Esophagus muscularis mucosa (tissue), 4 donors: Measurements from ENCODE around the gene NOSTRIN. TPM values are rescaled to one million over a fixed set of nuclear protein-coding genes. Genes with fewer than 3 reads are reported as not detected.

Experiments
- DNase-seq: peaks from one replicate; pipeline ENCODE4 v3.0.0-alpha.2; 2017; ENCODE audit errors: extremely low spot score
- H3K27ac ChIP-seq, 4 donors: fragments of 200-600 bp; sonication (generic); replicated peaks in 1 of 4; 1 replicate in 3 of 4; 2 replicates in 1 of 4; pipeline ENCODE4 v1.5.1; 2016 to 2019; ENCODE audit warnings: mild to moderate bottlenecking in 1 of 4
- H3K27me3 ChIP-seq, 4 donors: fragments of 200-600 bp; sonication (generic); one replicate each; pipeline versions ENCODE4 v1.5.1 to v1.6.0; 2016 to 2019
- H3K36me3 ChIP-seq, 4 donors: fragments of 200-600 bp; sonication (generic); one replicate each; pipeline ENCODE4 v1.5.1; 2016 to 2019
- H3K4me1 ChIP-seq, 4 donors: fragments of 200-600 bp; sonication (generic); one replicate each; pipeline ENCODE4 v1.5.1; 2016 to 2019
- H3K4me3 ChIP-seq, 4 donors: fragments of 200-600 bp; sonication (generic); 1 replicate in 2 of 4; 2 replicates in 2 of 4; pipeline ENCODE4 v1.5.1; 2016 to 2019; ENCODE audit warnings: mild to moderate bottlenecking in 4 of 4, moderate library complexity in 1 of 4
- H3K9me3 ChIP-seq, 4 donors: fragments of 200-600 bp; sonication (generic); 1 replicate in 3 of 4; 2 replicates in 1 of 4; pipeline ENCODE4 v1.5.1; 2016 to 2019
- EP300 ChIP-seq: sonication (generic); formaldehyde crosslinking; IDR thresholded peaks from one replicate; pipeline ENCODE4 v1.6.1; 2017; ENCODE audit warnings: antibody characterized with exemption
- POLR2A ChIP-seq: fragments of 450-650 bp; IDR thresholded peaks from one replicate; pipeline ENCODE4 v1.6.1; 2017; ENCODE audit warnings: antibody characterized with exemption, moderate library complexity, mild to moderate bottlenecking, low read depth
- POLR2AphosphoS5 ChIP-seq, 2 donors: sonication (generic); formaldehyde crosslinking; IDR thresholded peaks; one replicate each; pipeline ENCODE4 v1.6.1; 2017; ENCODE audit warnings: antibody characterized with exemption in 2 of 2
- WGBS: methylation state at CpG from one replicate; pipeline ENCODE4 v1.1.5; 2018; 5-methylcytosine and 5-hydroxymethylcytosine counted together
- intact Hi-C: fragments of 100-400 bp; cut with DNase I; formaldehyde crosslinking; loops from one replicate; pipeline ENCODE4 v1.15.1; 2023
- total RNA-seq, 4 donors: library from RNA; depleted of rRNA; stranded (reverse); fragments of >200 nt; gene quantifications; one replicate each; pipeline versions ENCODE4 v1.1.0 to v1.2.1, GENCODE V29; 2016
- TF ChIP-seq, protein P1 (sequence below), 3 experiments: fragments of 200-600 bp in 2 of 3; fragments of 450-650 bp in 1 of 3; sonication (generic) in 2 of 3; IDR thresholded peaks; one replicate each; pipeline ENCODE4 v1.5.1; 2017 to 2019; ENCODE audit warnings: antibody characterized with exemption in 3 of 3, mild to moderate bottlenecking in 2 of 3, moderate library complexity in 1 of 3

Gene NOSTRIN
- total RNA-seq, 4 donors from 2014 or later = 6.6 to 21.5 (median 16.2) TPM

DNA sequence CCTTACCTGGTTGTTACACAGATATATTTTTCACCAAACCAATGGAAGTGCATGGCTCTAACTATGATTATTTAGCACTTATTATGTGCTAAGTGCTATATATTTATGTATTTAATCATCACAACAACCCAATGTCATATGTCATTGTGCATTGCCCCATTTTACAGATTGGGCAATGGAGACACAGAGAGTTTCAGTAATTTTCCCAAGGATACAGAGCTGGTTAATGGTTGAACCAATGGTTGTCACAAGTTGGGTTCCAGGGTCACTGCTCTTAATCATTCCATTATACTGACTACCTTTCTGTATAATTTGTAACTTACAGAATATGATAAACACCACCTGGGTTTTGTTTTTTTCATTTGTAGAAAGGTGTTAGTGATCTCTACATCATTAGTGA is 29.2 kb downstream of the NOSTRIN start:
- TF ChIP-seq POLR2AphosphoS5 (IDR thresholded peaks at IDR 0.05) (no peak), POLR2A (no peak), EP300 (no peak)
- TF ChIP-seq, protein P1, sequence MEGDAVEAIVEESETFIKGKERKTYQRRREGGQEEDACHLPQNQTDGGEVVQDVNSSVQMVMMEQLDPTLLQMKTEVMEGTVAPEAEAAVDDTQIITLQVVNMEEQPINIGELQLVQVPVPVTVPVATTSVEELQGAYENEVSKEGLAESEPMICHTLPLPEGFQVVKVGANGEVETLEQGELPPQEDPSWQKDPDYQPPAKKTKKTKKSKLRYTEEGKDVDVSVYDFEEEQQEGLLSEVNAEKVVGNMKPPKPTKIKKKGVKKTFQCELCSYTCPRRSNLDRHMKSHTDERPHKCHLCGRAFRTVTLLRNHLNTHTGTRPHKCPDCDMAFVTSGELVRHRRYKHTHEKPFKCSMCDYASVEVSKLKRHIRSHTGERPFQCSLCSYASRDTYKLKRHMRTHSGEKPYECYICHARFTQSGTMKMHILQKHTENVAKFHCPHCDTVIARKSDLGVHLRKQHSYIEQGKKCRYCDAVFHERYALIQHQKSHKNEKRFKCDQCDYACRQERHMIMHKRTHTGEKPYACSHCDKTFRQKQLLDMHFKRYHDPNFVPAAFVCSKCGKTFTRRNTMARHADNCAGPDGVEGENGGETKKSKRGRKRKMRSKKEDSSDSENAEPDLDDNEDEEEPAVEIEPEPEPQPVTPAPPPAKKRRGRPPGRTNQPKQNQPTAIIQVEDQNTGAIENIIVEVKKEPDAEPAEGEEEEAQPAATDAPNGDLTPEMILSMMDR (IDR thresholded peaks at IDR 0.05) = no peak
- Histone ChIP-seq H3K27me3 (no peaks in the 10 kb centered on the region), H3K4me3 (no peak overlapping the region), H3K27ac (no peak overlapping the region), H3K36me3 (peaks cover 0 to 83% (median 3%) of the 10 kb centered on the region in 4 donors), H3K4me1 (no peaks in the 10 kb centered on the region), H3K9me3 (no peaks in the 10 kb centered on the region)
- intact Hi-C loops = no loop called here
- DNase-seq = no peak

DNA sequence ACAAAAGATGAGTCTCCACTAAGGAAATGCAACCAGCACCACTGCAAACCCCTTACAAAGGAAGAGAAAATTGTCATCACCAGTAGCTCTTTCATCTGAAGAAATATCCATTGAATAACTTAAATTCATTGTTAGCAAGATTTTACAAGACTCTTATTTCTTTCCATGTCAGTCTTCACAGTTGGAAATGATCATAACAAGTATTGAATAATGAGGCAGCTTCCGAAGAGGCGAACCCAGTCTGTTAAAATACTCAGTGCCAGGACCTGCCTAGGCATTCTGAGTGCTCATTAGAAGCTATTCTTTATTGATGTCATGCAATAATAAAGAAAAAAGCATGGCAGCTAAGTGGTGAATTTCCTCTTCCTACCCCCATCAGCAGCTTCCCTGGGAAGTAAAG is 33.5 kb downstream of the NOSTRIN start:
- intact Hi-C loops = no loop called here

DNA sequence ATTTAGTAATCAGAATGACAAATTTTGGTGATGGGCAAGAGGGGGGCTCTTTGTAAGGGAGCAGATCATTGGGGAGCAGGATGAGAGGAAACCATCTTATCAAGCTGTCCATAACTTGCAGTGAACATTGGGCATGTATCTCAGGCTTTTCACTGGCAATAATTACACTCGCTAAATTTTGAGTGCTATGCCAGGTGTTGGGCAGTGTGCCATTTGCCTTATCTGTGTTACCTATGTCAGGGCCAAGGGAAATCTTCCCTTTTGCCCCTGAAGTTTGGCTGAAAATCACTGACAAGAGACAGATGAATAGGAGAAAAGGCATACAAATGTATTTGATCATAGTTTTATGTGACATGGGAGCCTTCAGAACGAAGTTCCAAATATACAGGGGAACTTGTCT is 39.0 kb downstream of the NOSTRIN start:
- intact Hi-C loops = no loop called here
- 85% methylated on average over 2 of the region's 2 CpGs for WGBS

More for the DNA sequence above, 33.5 kb downstream of the NOSTRIN start:
- TF ChIP-seq EP300 (no peak), POLR2AphosphoS5 (IDR thresholded peaks at IDR 0.05) (no peak), POLR2A (no peak)
- TF ChIP-seq, protein P1 (IDR thresholded peaks at IDR 0.05) = no peak
- Histone ChIP-seq H3K27me3 (no peaks in the 10 kb centered on the region), H3K9me3 (no peaks in the 10 kb centered on the region), H3K4me1 (no peaks in the 10 kb centered on the region), H3K27ac (no peak overlapping the region), H3K36me3 (peaks cover 0 to 69% (median 5%) of the 10 kb centered on the region in 4 donors), H3K4me3 (no peak overlapping the region)
- DNase-seq = no peak
- 94% methylated on average over 2 of the region's 2 CpGs for WGBS

DNA sequence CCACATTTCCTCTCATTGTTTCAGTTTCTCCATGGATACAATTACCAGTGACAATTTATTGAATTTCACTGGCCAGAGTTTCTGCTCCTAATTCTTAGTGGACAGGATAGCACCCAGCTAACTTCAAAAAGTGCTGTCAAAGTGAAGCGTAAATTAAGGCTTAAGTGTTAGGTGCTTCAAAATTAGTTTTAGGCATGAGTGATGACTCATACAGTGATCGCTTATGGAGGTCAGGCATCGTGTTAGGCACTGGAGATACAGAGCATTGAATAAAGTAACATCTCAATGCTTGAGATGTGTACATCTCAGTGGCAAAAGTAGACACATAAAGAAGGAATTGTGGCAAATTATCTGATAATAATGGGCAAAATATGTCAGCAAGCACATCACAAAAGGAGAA is 40.8 kb downstream of the NOSTRIN start:
- Histone ChIP-seq H3K27me3 (no peaks in the 10 kb centered on the region), H3K9me3 (no peaks in the 10 kb centered on the region), H3K36me3 (peaks cover 0 to 21% (median 0%) of the 10 kb centered on the region in 4 donors), H3K4me1 (no peaks in the 10 kb centered on the region), H3K4me3 (no peak overlapping the region), H3K27ac (no peak overlapping the region)
- intact Hi-C loops = no loop called here
- TF ChIP-seq POLR2A = no peak
- TF ChIP-seq POLR2AphosphoS5 (IDR thresholded peaks at IDR 0.05) = no peak
- TF ChIP-seq, protein P1 (IDR thresholded peaks at IDR 0.05) = no peak
- 96% methylated on average over 3 of the region's 3 CpGs for WGBS
- no peak for DNase-seq

More for the DNA sequence above, 39.0 kb downstream of the NOSTRIN start:
- H3K4me1 ChIP-seq = no peaks in the 10 kb centered on the region
- no peak for DNase-seq
- TF ChIP-seq, protein P1 (IDR thresholded peaks at IDR 0.05) = no peak
- TF ChIP-seq EP300 = no peak
- TF ChIP-seq POLR2A = no peak
- no peak for TF ChIP-seq POLR2AphosphoS5 (IDR thresholded peaks at IDR 0.05)
- H3K36me3 ChIP-seq = peaks cover 0 to 34% (median 2%) of the 10 kb centered on the region in 4 donors
- H3K9me3 ChIP-seq = no peaks in the 10 kb centered on the region
- no peak overlapping the region for H3K4me3 ChIP-seq
- no peak overlapping the region for H3K27ac ChIP-seq
- H3K27me3 ChIP-seq = no peaks in the 10 kb centered on the region

DNA sequence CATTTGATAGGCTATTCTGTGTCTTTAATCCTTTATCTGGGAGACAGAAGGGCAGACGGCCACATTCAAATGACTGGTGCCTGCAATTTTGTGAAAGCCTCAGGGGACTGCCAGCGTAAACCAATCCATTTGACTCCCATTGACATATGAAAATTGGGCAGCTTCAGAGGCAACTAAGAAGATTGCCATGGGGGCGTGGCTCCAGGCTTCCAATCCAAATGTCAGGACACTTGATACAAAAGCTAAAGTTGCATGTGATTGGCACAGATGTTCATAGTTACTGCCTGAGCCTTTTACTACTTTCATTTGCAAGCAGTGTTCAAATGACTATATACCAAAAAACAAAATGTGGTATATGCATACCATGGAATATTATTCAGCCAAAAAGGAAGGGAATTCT is 45.8 kb downstream of the NOSTRIN start:
- H3K4me3 ChIP-seq = no peak overlapping the region
- peaks cover 0 to 4% (median 1%) of the 10 kb centered on the region in 4 donors for H3K4me1 ChIP-seq
- no peak overlapping the region for H3K27ac ChIP-seq
- H3K27me3 ChIP-seq = no peaks in the 10 kb centered on the region
- no peaks in the 10 kb centered on the region for H3K9me3 ChIP-seq
- intact Hi-C loops = no loop called here
- TF ChIP-seq, protein P1 (IDR thresholded peaks at IDR 0.05) = no peak
- TF ChIP-seq POLR2AphosphoS5 (IDR thresholded peaks at IDR 0.05) (no peak), EP300 (no peak), POLR2A (no peak)
- H3K36me3 ChIP-seq = peaks cover 0 to 37% (median 2%) of the 10 kb centered on the region in 4 donors
- 94% methylated on average over 3 of the region's 3 CpGs for WGBS
- DNase-seq = no peak
